Stimulated activated naive CD8-positive, alpha-beta T cell treated with anti-CD3 and anti-CD28 coated beads, Interleukin-15, amount 100 ng/mL, for 72 hours (primary cell): ENCODE data around the gene HTATSF1.
A peak's percentile ranks its signal among the peaks of the same experiment; 100 is the strongest.

Experiments
- ATAC-seq: fragments of 150-1000 bp; cut with Tn5 transposase; 2 replicates; pipeline ENCODE4 v1.10.0; 2021; ENCODE audit warnings: mild to moderate bottlenecking, moderate library complexity
- DNase-seq, 2 donors: peaks; one replicate each; pipeline ENCODE4 v3.0.0; 2021 to 2022
- H3K27ac Mint-ChIP-seq, 2 donors: one replicate each; pipeline ENCODE4 v1.8.0; 2022; ENCODE audit warnings: mild to moderate bottlenecking in 2 of 2, mixed read lengths in 2 of 2, moderate library complexity in 2 of 2
- H3K27me3 Mint-ChIP-seq: one replicate; pipeline ENCODE4 v1.8.0; 2022; ENCODE audit warnings: mixed read lengths
- H3K4me1 Mint-ChIP-seq: one replicate; pipeline ENCODE4 v1.8.0; 2022; ENCODE audit warnings: mild to moderate bottlenecking, mixed read lengths
- H3K4me3 Mint-ChIP-seq, 2 donors: one replicate each; pipeline ENCODE4 v1.8.0; 2022; ENCODE audit warnings: mild to moderate bottlenecking in 2 of 2, mixed read lengths in 2 of 2, moderate library complexity in 1 of 2
- H3K9me3 Mint-ChIP-seq, 2 donors: one replicate each; pipeline ENCODE4 v1.8.0; 2022; ENCODE audit warnings: mixed read lengths in 2 of 2

HTATSF1 gene, protein sequence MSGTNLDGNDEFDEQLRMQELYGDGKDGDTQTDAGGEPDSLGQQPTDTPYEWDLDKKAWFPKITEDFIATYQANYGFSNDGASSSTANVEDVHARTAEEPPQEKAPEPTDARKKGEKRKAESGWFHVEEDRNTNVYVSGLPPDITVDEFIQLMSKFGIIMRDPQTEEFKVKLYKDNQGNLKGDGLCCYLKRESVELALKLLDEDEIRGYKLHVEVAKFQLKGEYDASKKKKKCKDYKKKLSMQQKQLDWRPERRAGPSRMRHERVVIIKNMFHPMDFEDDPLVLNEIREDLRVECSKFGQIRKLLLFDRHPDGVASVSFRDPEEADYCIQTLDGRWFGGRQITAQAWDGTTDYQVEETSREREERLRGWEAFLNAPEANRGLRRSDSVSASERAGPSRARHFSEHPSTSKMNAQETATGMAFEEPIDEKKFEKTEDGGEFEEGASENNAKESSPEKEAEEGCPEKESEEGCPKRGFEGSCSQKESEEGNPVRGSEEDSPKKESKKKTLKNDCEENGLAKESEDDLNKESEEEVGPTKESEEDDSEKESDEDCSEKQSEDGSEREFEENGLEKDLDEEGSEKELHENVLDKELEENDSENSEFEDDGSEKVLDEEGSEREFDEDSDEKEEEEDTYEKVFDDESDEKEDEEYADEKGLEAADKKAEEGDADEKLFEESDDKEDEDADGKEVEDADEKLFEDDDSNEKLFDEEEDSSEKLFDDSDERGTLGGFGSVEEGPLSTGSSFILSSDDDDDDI

DNA sequence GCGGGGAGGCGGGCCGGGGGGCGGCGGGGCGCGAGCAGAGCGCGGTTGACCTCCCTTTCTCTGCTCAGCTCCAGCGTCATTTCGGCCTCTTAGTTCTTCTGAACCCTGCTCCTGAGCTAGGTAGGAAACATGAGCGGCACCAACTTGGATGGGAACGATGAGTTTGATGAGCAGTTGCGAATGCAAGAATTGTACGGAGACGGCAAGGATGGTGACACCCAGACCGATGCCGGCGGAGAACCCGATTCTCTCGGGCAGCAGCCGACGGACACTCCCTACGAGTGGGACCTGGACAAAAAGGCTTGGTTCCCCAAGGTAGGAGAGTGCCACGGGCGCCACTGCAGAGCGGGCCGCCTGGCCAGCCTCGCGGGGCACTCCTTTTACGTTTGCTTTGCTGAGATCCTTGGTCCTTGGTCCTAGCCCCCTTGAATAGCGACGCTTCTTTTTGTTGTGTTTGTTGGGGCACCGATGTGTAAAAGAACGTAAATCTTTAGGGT lies at the start of gene HTATSF1:
Gene HTATSF1, plus strand, starts transcription at position 37 of the 497 bp plus-strand sequence. Its CDS starts 93 bp downstream, at position 130.
- DNase-seq (no peak), ATAC-seq (peak; percentile 22)
- Mint-ChIP-seq H3K27ac (peak within 1 kb of the TSS; percentile 93 to 96), H3K27me3 (no peaks in the 10 kb centered on the region), H3K4me3 (peak within 1 kb of the TSS; percentile 88 to 89), H3K4me1 (peaks cover 13% of the 10 kb centered on the region), H3K9me3 (no peaks in the 10 kb centered on the region)

DNA sequence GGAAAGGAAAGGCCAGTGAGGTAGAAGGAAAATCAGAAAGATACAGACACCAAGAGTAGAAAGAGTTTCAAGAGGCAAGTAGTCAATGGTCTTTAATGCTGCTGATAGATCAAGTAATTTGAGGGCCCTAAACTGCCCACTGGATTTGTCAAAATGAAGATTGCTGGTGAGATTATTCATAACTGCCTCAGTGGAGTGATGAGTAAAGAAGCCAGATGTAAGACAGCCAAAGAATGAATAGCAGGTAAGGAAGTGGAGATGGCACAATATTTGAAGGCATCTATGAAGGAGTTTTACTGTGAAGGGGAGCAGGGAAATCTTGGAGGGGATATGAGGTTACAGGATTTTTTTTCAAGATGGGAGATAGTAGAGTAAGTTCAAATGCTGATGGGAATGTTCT lies 49.4 kb upstream of the HTATSF1 start:
- Mint-ChIP-seq H3K27me3 (no peaks in the 10 kb centered on the region), H3K27ac (no peak overlapping the region), H3K9me3 (no peaks in the 10 kb centered on the region), H3K4me3 (no peak overlapping the region), H3K4me1 (no peaks in the 10 kb centered on the region)
- ATAC-seq (no peak), DNase-seq (no peak)

DNA sequence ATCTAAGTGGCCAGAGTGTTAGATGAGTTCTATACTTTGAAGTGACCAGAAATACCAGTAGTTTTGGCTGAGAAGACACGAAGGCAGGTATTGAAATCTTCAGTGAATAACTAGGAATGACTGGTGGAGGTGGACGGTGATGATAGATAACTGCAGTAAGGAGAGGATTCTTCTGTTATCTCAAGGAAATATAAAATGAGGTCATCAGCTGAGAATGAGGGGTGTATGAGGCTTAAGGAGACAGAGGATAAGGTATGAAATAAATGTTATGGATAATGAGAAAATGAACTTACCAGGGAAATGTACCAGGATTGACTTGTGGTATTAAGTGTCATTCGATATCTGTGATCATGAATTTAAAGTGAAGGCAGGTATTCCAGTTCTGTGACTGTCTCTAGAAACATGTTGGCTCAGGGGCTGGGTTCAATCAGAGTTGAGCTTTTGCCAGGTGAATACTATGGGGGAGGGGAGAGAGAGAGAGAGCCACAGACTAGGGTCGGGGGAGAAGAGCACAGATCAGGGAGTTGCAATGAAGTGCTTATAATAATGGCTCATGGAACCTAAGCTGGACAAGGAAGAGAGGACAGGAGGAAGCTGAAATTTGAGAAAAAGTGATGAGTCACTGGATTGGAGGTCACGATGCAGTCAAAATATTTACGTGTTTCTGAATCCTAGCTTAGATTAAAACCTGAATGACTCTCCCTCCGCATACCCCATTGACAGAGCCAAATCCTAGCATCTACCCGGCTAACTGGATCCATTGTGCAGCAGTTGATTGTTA lies 47.2 kb upstream of the HTATSF1 start:
- no peak overlapping the region for H3K4me3 Mint-ChIP-seq
- no peak overlapping the region for H3K27ac Mint-ChIP-seq
- H3K9me3 Mint-ChIP-seq, result no peaks in the 10 kb centered on the region
- no peak for ATAC-seq
- H3K27me3 Mint-ChIP-seq, result no peaks in the 10 kb centered on the region
- no peaks in the 10 kb centered on the region for H3K4me1 Mint-ChIP-seq
- no peak for DNase-seq

DNA sequence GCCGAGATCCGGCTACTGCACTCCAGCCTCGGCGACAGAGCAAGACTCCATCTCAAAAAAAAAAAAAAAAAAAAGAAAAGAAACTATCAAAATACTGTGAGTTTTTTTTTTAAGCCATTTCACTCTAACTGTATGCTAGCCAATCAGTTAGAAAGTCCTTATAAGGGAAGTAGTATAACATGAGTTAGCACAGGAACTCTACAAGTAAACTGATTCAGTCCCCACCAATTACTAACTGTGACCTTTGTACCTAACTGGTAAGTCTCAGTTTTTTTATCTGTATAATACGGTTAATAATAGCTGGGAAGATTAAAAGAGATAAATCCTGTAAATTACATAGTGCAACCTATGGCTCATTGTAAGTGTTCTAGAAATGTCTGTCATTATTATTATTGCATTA lies 44.8 kb upstream of the HTATSF1 start:
- Mint-ChIP-seq H3K9me3 (no peaks in the 10 kb centered on the region), H3K27me3 (no peaks in the 10 kb centered on the region), H3K4me3 (no peak overlapping the region), H3K27ac (no peak overlapping the region), H3K4me1 (no peaks in the 10 kb centered on the region)
- ATAC-seq (no peak), DNase-seq (no peak)

DNA sequence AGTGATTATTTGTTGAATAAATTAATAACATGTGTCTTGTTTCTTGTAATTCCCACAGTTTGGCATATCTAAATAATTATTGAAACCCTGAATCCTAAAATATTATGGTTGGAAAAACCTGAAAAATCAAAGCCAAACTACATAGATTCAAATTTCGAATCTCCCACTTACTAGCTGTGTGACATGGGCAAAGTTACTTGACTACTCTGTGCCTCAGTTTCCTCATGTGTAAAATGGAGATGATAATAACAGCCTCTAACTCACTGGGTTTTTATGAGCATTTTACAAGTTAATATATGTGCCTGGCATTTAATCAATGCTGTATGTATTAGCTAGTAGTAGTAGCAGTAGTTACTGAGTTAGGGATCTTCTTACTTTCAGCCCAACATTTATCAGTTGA lies 44.3 kb upstream of the HTATSF1 start:
- DNase-seq (no peak), ATAC-seq (no peak)
- Mint-ChIP-seq H3K4me1 (no peaks in the 10 kb centered on the region), H3K27me3 (no peaks in the 10 kb centered on the region), H3K27ac (no peak overlapping the region), H3K9me3 (no peaks in the 10 kb centered on the region), H3K4me3 (no peak overlapping the region)

DNA sequence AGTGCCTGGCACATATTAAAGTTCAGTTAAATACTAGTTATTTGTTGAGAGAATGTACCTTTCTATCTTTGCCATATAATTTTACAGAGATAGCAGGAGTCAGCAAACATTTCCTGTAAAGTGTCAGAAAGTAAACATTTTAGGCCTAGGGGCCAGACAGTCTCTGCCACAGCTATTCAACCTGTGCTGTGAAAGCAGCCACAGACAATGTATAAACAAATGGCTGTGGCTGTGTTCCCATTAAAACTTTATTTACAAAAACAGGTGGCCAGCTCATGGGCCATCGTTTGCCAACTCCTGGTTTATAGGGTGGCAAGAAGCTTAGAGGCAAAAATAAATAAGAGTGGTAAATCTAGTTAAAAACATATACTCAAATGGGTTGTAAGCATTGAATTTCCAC lies 43.6 kb upstream of the HTATSF1 start:
- Mint-ChIP-seq H3K9me3 (no peaks in the 10 kb centered on the region), H3K27ac (no peak overlapping the region), H3K4me3 (no peak overlapping the region), H3K27me3 (no peaks in the 10 kb centered on the region), H3K4me1 (no peaks in the 10 kb centered on the region)
- ATAC-seq, result no peak
- no peak for DNase-seq

DNA sequence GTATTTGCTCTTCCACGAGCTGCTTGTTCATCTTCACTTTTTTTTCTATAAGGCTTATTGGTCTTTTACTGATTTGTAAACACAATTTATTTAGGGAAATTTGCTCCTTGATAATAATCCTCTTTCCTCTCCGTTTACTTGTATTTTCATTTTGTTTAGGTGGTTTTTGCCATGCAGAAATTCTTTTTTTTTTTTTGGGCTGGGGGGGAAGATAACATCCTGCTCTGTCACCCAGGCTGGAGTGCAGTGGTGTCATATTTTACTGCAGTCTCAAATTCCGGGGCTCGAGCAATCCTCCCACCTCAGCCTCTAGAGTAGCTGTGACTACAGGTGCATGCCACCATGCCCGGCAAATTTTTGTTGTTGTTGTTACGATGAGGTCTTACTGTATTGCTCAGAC lies 41.3 kb upstream of the HTATSF1 start:
- Mint-ChIP-seq H3K27ac (no peak overlapping the region), H3K4me3 (no peak overlapping the region), H3K9me3 (no peaks in the 10 kb centered on the region), H3K4me1 (no peaks in the 10 kb centered on the region), H3K27me3 (no peaks in the 10 kb centered on the region)
- DNase-seq (no peak), ATAC-seq (no peak)

DNA sequence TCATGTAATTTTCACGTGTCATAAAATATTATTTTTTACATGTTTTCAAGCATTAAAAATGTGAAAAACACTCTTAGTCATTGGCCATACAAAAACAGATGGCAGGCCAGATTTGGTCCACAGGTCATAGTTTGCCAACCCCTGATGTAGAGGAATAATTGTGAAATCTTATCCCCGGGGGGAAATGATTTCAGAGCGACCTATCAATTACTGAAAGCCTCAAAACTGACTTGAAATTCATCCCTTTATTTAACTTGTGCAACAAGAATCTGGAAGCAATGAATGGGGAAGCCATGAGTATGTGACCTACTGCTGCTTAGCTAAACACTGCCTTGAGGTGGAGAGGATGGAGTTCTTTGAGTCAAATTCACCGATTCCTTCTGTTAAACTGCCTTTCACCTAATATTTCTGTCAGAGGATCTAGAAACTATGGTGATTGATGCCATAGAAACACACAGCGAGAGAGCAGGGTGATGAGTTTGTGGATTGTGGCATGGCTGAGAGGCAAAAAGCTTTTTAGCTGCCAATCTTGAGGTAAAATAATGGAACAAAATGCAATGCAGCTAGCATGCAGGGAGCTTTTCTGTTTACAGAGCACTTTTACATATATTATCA lies 40.0 kb upstream of the HTATSF1 start:
- no peaks in the 10 kb centered on the region for H3K4me1 Mint-ChIP-seq
- no peaks in the 10 kb centered on the region for H3K27me3 Mint-ChIP-seq
- no peak overlapping the region for H3K4me3 Mint-ChIP-seq
- no peak overlapping the region for H3K27ac Mint-ChIP-seq
- no peak for DNase-seq
- H3K9me3 Mint-ChIP-seq, result no peaks in the 10 kb centered on the region
- ATAC-seq, result no peak

DNA sequence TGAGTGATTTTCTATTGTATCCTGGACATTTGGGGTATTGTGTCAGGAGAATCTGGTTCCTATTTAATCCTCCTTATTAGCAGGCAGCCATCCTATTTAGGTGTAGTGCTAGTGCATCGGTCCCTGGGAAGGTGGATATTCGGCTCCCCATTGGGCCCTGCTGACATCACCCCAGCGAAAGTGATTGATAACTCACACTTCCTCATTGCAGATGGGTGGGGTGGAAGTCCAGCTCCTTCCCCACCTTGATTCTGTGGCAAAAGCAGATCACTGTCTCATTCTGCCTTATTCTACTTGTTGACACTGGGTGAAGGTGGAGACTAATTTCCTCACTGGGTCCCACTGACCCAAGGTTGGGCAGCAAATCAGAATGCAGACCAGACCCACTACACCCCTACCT lies 32.8 kb upstream of the HTATSF1 start:
- no peak overlapping the region for H3K27ac Mint-ChIP-seq
- H3K9me3 Mint-ChIP-seq, result no peaks in the 10 kb centered on the region
- ATAC-seq, result no peak
- H3K4me3 Mint-ChIP-seq, result no peak overlapping the region
- H3K27me3 Mint-ChIP-seq, result no peaks in the 10 kb centered on the region
- DNase-seq, result no peak
- H3K4me1 Mint-ChIP-seq, result no peaks in the 10 kb centered on the region

DNA sequence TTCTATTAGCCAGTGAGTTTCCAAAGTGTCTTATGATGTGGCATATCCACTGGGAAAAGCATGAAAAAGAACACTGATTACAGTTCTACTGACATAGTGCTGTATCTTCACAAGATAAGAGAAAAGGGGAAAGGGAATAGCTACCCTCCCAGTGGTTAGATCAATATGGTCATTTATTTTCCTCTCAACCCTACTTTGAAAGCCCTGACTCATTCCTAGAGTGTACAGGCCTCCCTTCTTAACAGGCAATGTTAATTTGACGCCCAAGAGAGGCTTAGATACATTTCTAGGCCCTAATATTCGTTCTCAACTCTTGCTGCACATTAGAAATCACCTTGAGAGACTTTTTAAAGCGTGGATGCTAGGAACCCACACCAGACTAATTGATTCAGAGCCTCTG lies 30.1 kb upstream of the HTATSF1 start:
- no peak for DNase-seq
- H3K4me1 Mint-ChIP-seq, result no peaks in the 10 kb centered on the region
- H3K9me3 Mint-ChIP-seq, result no peaks in the 10 kb centered on the region
- no peak overlapping the region for H3K27ac Mint-ChIP-seq
- H3K4me3 Mint-ChIP-seq, result no peak overlapping the region
- H3K27me3 Mint-ChIP-seq, result no peaks in the 10 kb centered on the region
- no peak for ATAC-seq

DNA sequence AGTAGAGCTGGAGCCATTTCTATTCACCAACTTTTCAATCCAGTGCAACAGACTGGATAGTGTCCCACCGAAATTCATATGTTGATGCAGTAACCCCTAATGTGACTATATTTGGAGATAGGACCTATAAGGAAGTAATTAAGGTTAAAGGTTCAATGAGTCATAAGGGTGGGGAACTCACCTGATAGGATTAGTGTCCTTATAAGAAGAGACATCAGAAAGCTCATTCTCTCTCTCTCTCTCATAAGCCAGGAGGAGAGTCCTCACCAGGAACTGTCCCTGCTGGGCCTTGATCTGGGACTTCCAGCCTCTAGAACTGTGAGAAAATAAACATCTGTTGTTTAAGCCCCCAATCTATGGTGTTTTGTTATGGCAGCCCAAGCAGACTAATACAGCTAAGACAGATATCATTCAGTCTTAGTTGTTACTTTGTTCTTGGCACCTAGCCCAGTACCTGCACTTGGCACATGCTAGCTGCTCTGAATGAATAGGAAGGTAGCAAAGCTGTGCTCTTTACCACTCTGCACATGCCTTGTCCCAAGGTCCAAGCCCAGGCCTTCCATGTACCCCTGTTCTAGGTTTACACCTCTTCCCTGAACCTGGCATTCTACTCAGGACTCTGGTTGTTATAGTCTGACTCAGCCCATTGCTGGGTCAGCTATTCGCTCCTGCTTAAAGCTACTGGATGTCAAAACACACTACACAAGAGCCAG lies 28.8 kb upstream of the HTATSF1 start:
- H3K27ac Mint-ChIP-seq, result no peak overlapping the region
- no peak overlapping the region for H3K4me3 Mint-ChIP-seq

DNA sequence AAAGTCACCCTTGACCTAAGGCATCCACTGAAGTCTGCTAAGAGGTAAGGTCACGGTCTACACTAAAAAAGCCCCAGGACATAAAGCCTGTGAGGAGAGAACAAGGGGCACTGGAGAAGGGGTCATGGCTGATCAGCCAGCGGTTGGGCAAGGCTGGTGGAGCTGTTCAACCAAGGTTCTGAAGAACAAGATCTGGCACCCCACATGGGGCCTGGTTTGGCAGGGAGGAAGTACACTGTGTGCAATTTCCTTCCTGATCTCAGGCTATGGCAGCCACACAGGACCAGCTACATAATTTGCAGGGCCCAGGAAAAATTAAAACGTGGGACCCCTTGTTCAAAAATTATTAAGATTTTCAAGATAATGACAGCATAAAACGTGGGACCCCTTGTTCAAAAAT lies 23.7 kb upstream of the HTATSF1 start:
- Mint-ChIP-seq H3K27me3 (no peaks in the 10 kb centered on the region), H3K4me1 (no peaks in the 10 kb centered on the region), H3K27ac (no peak overlapping the region), H3K4me3 (no peak overlapping the region), H3K9me3 (no peaks in the 10 kb centered on the region)
- ATAC-seq (no peak), DNase-seq (no peak)

More for the DNA sequence above, 28.8 kb upstream of the HTATSF1 start:
- ATAC-seq (no peak), DNase-seq (no peak)
- no peaks in the 10 kb centered on the region for H3K4me1 Mint-ChIP-seq
- no peaks in the 10 kb centered on the region for H3K27me3 Mint-ChIP-seq
- no peaks in the 10 kb centered on the region for H3K9me3 Mint-ChIP-seq

DNA sequence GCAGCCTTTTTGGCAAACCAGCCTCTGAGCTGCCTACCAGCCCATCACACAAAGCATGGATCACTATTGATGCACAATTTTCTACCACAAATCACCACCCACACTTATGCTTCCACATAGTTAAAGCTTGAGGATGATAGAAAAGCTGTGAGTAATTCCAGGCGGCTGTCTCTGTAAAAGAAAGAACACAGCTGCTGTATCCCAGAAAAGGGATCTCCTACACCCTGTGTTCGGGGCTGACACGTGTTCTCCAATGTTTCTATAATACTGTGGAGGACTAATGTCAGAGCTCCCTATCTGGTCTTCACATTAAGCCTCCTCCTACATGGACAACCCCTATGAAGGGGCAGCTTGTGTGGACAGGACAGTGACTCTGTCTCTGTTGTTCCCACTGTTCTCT lies 22.2 kb upstream of the HTATSF1 start:
- H3K27ac Mint-ChIP-seq, result no peak overlapping the region
- ATAC-seq, result no peak
- no peaks in the 10 kb centered on the region for H3K9me3 Mint-ChIP-seq
- DNase-seq, result no peak
- no peaks in the 10 kb centered on the region for H3K4me1 Mint-ChIP-seq
- no peaks in the 10 kb centered on the region for H3K27me3 Mint-ChIP-seq
- no peak overlapping the region for H3K4me3 Mint-ChIP-seq

DNA sequence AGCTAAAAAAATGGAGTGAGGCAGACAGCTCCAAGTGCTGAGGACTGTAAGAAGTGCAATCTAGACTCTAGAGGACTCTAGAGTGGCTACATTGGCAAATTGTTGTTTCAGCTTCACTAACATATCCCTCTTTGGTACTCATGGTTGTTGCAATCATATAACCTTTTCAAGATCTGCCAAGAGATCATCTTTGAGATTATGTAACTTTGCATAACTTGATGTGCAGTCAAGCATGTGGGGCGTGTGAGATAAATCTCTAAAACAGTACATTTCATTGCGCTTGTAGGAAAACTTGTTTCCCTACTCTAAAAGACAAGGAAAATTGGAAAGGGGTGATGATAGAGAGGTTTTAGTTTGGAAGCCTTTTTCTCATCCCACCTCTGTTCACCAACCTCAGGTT lies 20.9 kb upstream of the HTATSF1 start:
- no peak for DNase-seq

DNA sequence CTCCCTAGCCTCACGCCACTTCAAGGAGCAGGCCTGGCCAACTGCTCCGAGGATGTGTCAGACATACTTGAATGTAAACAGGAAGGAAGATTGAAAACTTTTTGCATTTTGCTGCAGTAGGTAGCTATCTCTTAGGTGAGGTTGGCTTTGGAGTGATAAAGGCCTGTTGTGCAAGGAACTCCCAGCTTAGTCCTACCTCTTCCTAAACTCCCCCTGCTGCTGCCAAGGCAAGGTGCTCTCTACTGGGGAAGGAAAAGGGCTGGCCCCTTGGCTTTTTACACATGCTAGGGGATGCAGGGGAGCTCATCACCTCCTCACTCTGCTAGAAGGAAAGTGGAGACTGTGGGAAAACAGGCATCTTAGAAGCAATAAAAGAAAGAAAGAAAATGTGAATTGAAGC lies 20.4 kb upstream of the HTATSF1 start:
- no peak for ATAC-seq
- H3K4me3 Mint-ChIP-seq, result no peak overlapping the region
- no peaks in the 10 kb centered on the region for H3K27me3 Mint-ChIP-seq

More for the DNA sequence above, 20.9 kb upstream of the HTATSF1 start:
- H3K4me1 Mint-ChIP-seq, result no peaks in the 10 kb centered on the region
- no peak for ATAC-seq
- H3K4me3 Mint-ChIP-seq, result no peak overlapping the region
- no peaks in the 10 kb centered on the region for H3K27me3 Mint-ChIP-seq
- H3K9me3 Mint-ChIP-seq, result no peaks in the 10 kb centered on the region
- no peak overlapping the region for H3K27ac Mint-ChIP-seq

More for the DNA sequence above, 20.4 kb upstream of the HTATSF1 start:
- no peak overlapping the region for H3K27ac Mint-ChIP-seq
- no peaks in the 10 kb centered on the region for H3K4me1 Mint-ChIP-seq
- H3K9me3 Mint-ChIP-seq, result no peaks in the 10 kb centered on the region
- no peak for DNase-seq
